ENCODE measurements around the gene NATD1. TPM values are rescaled to one million over a fixed set of nuclear protein-coding genes. Genes with fewer than 3 reads are reported as not detected.
A peak's percentile ranks its signal among the peaks of the same experiment; 100 is the strongest.

Gene NATD1, protein sequence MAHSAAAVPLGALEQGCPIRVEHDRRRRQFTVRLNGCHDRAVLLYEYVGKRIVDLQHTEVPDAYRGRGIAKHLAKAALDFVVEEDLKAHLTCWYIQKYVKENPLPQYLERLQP
- total RNA-seq: 10 to 100 TPM; 16.5 to 26.3 TPM

DNA sequence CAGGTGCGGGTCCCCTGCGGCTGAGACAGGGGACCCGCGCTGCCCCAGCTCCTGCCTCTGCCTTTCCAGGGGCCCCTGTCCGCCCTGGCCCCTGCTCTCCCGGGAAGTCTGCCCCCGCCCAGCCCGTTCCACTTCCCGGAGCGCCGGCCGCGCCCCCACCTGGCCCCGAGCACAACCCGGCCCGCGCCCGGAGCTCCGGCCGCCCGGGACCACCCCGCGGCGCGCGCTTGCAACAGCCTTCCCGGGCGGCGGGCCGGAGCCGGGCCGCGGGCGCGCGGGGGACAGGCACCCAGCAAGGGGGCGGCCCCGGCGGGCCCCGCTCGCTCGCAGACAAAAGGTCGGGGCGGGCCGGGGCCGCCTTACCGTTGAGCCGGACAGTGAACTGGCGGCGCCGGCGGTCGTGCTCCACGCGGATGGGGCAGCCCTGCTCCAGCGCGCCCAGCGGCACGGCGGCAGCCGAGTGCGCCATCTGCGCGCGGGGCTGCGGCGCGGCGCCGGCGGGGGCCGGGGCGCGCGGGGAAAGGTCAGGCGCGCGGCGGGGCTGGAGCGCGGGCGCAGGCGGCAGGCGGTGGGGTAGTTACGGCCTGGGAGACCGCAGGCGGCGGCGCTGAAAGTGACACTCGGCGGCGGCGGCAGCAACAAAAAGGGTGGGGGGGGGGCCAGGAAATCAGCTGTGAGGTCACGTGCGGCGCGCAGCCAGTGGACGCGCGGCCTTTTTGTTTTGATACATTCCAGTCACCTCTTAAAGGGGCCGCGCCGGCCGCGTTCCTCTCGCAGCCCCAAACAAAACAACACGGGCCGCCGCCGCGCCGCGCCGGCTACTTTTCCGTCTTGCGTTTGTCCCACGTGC, at the start of gene NATD1:
Gene NATD1 (minus strand): TSS at position 615 of the 850 bp plus-strand sequence. CDS start 146 bp downstream, at position 469.
- peak within 1 kb of the TSS; percentile 73 to 75 for H3K27ac ChIP-seq
- H3K27me3 ChIP-seq (replicated peaks; ENCODE audit: insufficient read depth): no peaks in the 10 kb centered on the region
- TF ChIP-seq POLR2AphosphoS5 (IDR thresholded peaks at IDR 0.05): peak; percentile 78
- TF ChIP-seq CTCF (IDR thresholded peaks at IDR 0.05): peak in 1 of 4 experiments; percentile 6
- peak; percentile 59 for TF ChIP-seq POLR2A (IDR thresholded peaks at IDR 0.05)
- no peaks in the 10 kb centered on the region for H3K9me3 ChIP-seq
- H3K4me1 ChIP-seq (replicated peaks): peaks cover 9% of the 10 kb centered on the region
- peak; percentile 87 for DNase-seq (ENCODE audit: low spot score)
- H3K4me3 ChIP-seq: peak within 1 kb of the TSS; percentile 59 to 69
- intact Hi-C loops (cut with DNase I): loop anchor here (2.0 to 5.0 kb wide), 2 partner anchors 32 to 36 kb away; partner anchors contain the start of gene MAP2K3
- H3K36me3 ChIP-seq: no peaks in the 10 kb centered on the region
- WGBS: under 1% methylated on average over 112 of the region's 117 CpGs

GRCh38 chr17:21301593-21302550, 48.7 kb upstream of the NATD1 start:
- intact Hi-C loops (cut with DNase I): no loop called here
- no peak overlapping the region for H3K4me3 ChIP-seq
- H3K27ac ChIP-seq: no peak overlapping the region
- peaks cover 0 to 14% of the 10 kb centered on the region in 2 donors for H3K36me3 ChIP-seq
- WGBS: 75% methylated on average over 19 of the region's 19 CpGs
- DNase-seq (ENCODE audit: low spot score): no peak
- H3K27me3 ChIP-seq (replicated peaks; ENCODE audit: insufficient read depth): no peaks in the 10 kb centered on the region
- no peaks in the 10 kb centered on the region for H3K9me3 ChIP-seq
- H3K4me1 ChIP-seq (replicated peaks): no peaks in the 10 kb centered on the region
- TF ChIP-seq CTCF (IDR thresholded peaks at IDR 0.05): no peak
- TF ChIP-seq POLR2A (IDR thresholded peaks at IDR 0.05): no peak
- TF ChIP-seq POLR2AphosphoS5 (IDR thresholded peaks at IDR 0.05): no peak

- intact Hi-C loops (cut with DNase I): no loop called here
- no peaks in the 10 kb centered on the region for H3K27me3 ChIP-seq (replicated peaks; ENCODE audit: insufficient read depth)
- H3K36me3 ChIP-seq: peaks cover 0 to 14% of the 10 kb centered on the region in 2 donors
- no peak for DNase-seq (ENCODE audit: low spot score)
- no peak overlapping the region for H3K27ac ChIP-seq
- no peak overlapping the region for H3K4me3 ChIP-seq
- H3K9me3 ChIP-seq: no peaks in the 10 kb centered on the region
- TF ChIP-seq POLR2A (IDR thresholded peaks at IDR 0.05) (no peak), CTCF (IDR thresholded peaks at IDR 0.05) (no peak), POLR2AphosphoS5 (IDR thresholded peaks at IDR 0.05) (no peak)
- 77% methylated on average over 31 of the region's 31 CpGs for WGBS
- H3K4me1 ChIP-seq (replicated peaks): no peaks in the 10 kb centered on the region
These were observed 47.7 kb upstream of the NATD1 start for GRCh38 chr17:21300601-21301571.

DNA sequence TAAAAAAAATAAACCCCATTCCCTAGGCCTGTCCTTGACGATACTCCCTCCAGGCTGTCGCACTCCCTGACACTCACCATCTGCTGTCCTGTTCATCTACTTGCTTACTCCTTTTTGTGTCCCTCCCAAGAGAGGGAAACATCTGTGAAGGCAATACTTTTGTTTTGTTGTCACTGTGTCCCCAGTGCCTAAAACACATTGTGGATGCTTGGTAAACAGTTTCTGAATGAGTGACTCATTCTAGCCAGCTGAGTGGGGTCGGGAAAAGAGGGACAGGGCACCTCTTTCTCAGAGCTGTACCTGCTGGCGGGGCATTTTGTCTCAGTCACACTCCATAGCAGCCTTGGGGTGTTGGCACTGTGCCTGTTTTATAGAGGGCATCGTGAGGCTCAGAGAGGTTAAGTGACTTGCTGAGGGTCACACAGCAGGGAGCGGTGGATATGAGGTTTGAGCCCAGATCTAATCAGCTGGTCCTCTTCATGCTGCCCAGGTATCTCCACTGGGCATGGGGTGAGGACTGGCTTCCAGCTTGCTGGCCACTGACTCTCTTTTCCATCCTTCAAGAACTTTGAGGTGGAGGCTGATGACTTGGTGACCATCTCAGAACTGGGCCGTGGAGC, 46.9 kb upstream of the NATD1 start:
- Histone ChIP-seq H3K27me3 (replicated peaks; ENCODE audit: insufficient read depth) (no peaks in the 10 kb centered on the region), H3K9me3 (no peaks in the 10 kb centered on the region), H3K36me3 (peaks cover 0 to 14% of the 10 kb centered on the region in 2 donors), H3K4me3 (no peak overlapping the region), H3K4me1 (replicated peaks) (no peaks in the 10 kb centered on the region), H3K27ac (no peak overlapping the region)
- intact Hi-C loops (cut with DNase I): no loop called here
- WGBS: 62% methylated on average over 7 of the region's 7 CpGs
- TF ChIP-seq CTCF (IDR thresholded peaks at IDR 0.05) (no peak), POLR2A (IDR thresholded peaks at IDR 0.05) (no peak), POLR2AphosphoS5 (IDR thresholded peaks at IDR 0.05) (no peak)
- DNase-seq (ENCODE audit: low spot score): no peak
